ENCODE measurements around the gene MUC5B.

- TF ChIP-seq CTCF (IDR thresholded peaks at IDR 0.05) (no peak), ESRRA (CRISPR knock-in tag; IDR thresholded peaks at IDR 0.05; ENCODE audit: borderline replicate concordance) (no peak), ATF3 (CRISPR knock-in tag; conservative IDR thresholded peaks at IDR 0.05) (no peak), ERG (CRISPR knock-in tag; IDR thresholded peaks at IDR 0.05) (no peak), IRF1 (CRISPR knock-in tag; IDR thresholded peaks at IDR 0.05) (no peak), AFF4 (CRISPR knock-in tag; IDR thresholded peaks at IDR 0.05; ENCODE audit: borderline replicate concordance) (no peak), ZNF317 (CRISPR knock-in tag; IDR thresholded peaks at IDR 0.05; ENCODE audit: borderline replicate concordance, low read depth) (no peak), EMX1 (CRISPR knock-in tag; IDR thresholded peaks at IDR 0.05) (no peak)
Observed at GRCh38 chr11:1209371-1210057, 13.4 kb upstream of the MUC5B start.

Data from WTC11 (cell line).